SK-MEL-5 (cell line): ENCODE measurements around the gene ZNF76. TPM values are rescaled to one million over a fixed set of nuclear protein-coding genes. Genes with fewer than 3 reads are reported as not detected.

Source experiments
- DNase-seq: peaks from one replicate; pipeline ENCODE4 v3.0.0-alpha.2; 2016; ENCODE audit warnings: low read depth, low spot score
- in situ Hi-C: cut with HindIII; loops from 2 replicates; pipeline ENCODE4 v1.10.0; 2016; ENCODE audit warnings: low sequenced_read_pairs, high pct_unique_total_duplicates, low pct_unique_long_range_greater_than_20kb
- total RNA-seq: library from RNA; depleted of rRNA; stranded (reverse); fragments of >200 nt; shearing (Covaris generic); gene quantifications from 2 replicates; pipeline ENCODE4 v1.2.3, GENCODE V29; 2014; rRNA removed

Gene ZNF76
- total RNA-seq, 1 experiment from 2014 or later, result 10.0 TPM

DNA sequence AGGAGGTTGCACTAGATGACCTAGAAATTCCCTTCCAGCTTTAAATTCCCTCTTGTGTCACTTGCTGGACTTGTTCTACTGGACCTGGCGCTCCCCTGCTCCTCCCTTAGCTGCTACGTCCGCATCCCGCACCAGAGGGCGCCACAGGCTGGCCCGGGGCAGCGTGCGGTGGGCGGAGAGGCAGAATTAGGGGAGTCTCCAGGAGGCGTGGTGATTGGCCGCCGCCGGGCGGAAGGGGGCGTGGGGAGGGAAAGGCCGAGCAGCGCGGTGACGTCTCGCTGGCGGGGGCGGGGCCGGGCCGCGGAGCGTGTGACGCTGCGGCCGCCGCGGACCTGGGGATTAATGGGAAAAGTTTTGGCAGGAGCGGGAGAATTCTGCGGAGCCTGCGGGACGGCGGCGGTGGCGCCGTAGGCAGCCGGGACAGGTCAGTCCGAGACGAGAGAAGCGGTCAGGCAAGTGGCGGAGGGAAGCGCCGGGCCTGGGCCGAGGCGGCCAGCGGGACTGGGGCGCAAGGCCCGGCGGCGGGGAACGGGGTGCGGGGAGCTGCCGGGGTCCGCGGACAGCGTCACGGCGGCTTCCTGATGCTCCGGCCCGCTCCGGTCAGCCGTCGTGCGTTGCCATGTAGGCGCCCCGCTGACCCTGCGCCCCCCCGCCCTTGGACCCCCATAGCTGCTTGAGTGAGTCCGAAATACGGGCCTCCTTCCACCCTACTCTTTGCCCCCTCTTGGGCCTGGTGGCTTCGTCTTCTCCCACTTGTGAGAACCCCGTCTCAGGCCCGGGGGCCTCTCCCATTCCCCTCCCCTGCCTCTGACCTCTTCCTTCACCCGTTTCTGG is 82.9 kb downstream of the ZNF76 start, which contains the start of gene PPARD:
Gene PPARD, plus strand, starts transcription at position 301 of the 834 bp plus-strand sequence. CDS start 68,530 bp downstream, outside the sequence.
- in situ Hi-C loops, result no loop called here
- DNase-seq, result peak; percentile 96

DNA sequence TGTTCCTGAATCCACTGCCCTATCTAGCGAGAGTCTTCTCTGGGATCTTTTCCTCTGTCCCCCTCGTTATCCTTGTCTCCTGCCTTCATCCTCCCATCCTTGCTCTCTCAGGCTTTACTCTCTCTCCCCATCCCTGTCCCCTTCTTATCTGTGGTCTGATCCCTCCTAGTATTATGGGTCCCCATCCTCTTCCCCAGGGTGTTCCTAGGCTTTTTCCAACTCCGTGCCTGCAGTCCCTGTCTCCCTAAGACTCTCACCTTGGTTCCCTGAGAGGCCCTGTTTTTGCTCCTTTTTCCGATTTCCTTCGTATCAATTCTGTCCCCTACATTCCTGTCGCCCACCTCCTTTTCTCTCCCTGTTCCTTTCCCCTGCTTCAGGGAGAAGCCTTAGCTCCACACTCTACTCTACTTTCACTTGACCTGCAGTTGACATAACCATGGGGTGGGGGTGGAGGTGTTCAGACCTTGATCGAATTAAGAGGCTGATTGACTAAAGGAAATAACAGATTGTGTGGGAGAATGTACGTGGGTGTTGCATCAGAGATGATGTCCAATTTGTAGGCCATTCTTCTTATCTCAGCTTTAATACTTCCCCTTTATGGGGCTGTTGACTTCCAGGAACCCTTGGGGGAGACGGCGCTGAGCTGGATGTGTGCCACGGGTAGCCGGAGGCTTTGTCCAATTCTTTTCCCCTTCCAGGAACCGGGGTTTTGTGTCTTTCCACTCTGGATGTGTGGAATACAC is 83.7 kb downstream of the ZNF76 start:
- in situ Hi-C loops, result no loop called here
- DNase-seq, result no peak

DNA sequence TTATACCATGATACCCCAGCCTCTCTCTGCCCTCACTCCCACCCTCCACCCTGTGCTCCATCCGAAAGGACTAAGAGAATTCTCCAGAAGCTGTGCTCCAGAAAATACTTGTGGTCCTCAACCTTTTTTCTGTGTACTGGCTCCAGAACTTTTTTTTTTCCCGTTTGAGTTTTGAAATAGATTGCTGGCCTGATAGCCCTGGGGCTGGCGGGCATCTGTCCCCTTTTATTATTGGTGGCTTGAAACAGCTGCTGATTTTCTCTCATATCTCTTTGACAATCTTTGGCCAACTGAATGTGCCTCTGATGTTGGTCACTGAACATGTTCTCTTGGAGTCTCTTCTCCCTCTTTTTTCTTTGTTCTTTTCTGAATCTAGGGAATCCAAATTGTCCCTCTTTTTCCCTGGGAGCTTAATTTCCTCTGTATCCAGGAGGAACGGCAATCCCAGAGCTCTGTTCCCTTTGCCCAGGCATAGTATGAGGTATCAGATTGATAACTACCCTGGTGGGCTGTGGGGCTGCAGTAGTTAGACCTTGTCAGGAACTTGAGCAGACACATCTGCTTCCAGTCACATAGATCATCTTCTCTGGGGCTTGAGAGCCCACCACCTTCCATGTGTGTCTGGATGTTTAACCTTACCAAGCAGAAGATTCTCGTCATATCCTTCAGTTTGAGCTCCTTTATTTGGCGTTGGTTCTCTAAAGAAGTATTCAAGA is 84.5 kb downstream of the ZNF76 start:
- DNase-seq, result no peak
- in situ Hi-C loops, result no loop called here

Other genes with a start within 250 kb of the ZNF76 start
- gene TCP11, start 118.4 kb upstream of the ZNF76 start, total RNA-seq, result not detected in 2 replicates
- 0.50 and 0.80 TPM in 2 replicates for gene SCUBE3, start 45.8 kb upstream of the ZNF76 start, total RNA-seq
- gene DEF6, start 38.1 kb downstream of the ZNF76 start, total RNA-seq, result 0.45 and 0.71 TPM in 2 replicates
- gene PPARD, start 82.8 kb downstream of the ZNF76 start, total RNA-seq, result 2.9 and 3.6 TPM in 2 replicates
- 9.6 and 9.9 TPM in 2 replicates for gene FANCE, start 192.6 kb downstream of the ZNF76 start, total RNA-seq
- gene RPL10A, start 208.7 kb downstream of the ZNF76 start, total RNA-seq, result 1,839 and 1,991 TPM in 2 replicates
- gene TEAD3, start 237.3 kb downstream of the ZNF76 start, total RNA-seq, result 1.8 and 2.7 TPM in 2 replicates